SK-N-SH treated with all-trans-retinoic acid at 6 μM for 48 hours (cell line): ENCODE results near the gene AFF1.

Source experiments
- ATAC-seq: fragments of 200-7000 bp; cut with Tn5 transposase; 3 replicates; pipeline ENCODE4 v1.9.1; 2020; ENCODE audit warnings: mild to moderate bottlenecking, moderate library complexity
- ARNTL ChIP-seq: fragments of 450-650 bp; formaldehyde crosslinking; IDR thresholded peaks from 2 replicates; pipeline ENCODE4 v1.5.0; 2020; ENCODE audit warnings: low read depth, mild to moderate bottlenecking, moderate library complexity, borderline replicate concordance
- BACH2 ChIP-seq: fragments of 250-450 bp; sonication (Bioruptor Pico); IDR thresholded peaks from 2 replicates; pipeline ENCODE4 v1.9.0; 2021; ENCODE audit warnings: mild to moderate bottlenecking, borderline replicate concordance
- CREB5 ChIP-seq: fragments of 250-450 bp; sonication (Bioruptor Pico); IDR thresholded peaks from 2 replicates; pipeline ENCODE4 v1.5.1; 2020; ENCODE audit warnings: low read depth, mild to moderate bottlenecking, moderate library complexity
- CSDC2 ChIP-seq: fragments of 250-450 bp; sonication (Bioruptor Pico); IDR thresholded peaks from 2 replicates; pipeline ENCODE4 v1.5.0; 2020; ENCODE audit warnings: mild to moderate bottlenecking, moderate library complexity
- CSRNP3 ChIP-seq: fragments of 250-450 bp; sonication (Bioruptor Pico); IDR thresholded peaks from 2 replicates; pipeline ENCODE4 v1.5.1; 2021; ENCODE audit warnings: mild to moderate bottlenecking, moderate library complexity
- ESRRG ChIP-seq: fragments of 250-450 bp; sonication (Bioruptor Pico); IDR thresholded peaks from 2 replicates; pipeline ENCODE4 v1.6.1; 2021; ENCODE audit warnings: mild to moderate bottlenecking
- GLIS3 ChIP-seq: fragments of 250-450 bp; sonication (Bioruptor Pico); IDR thresholded peaks from 2 replicates; pipeline ENCODE4 v1.5.0; 2020; ENCODE audit warnings: mild to moderate bottlenecking, moderate library complexity
- ISL1 ChIP-seq: fragments of 250-450 bp; sonication (Bioruptor Pico); IDR thresholded peaks from 2 replicates; pipeline ENCODE4 v2.1.2; 2022; ENCODE audit warnings: mild to moderate bottlenecking, moderate library complexity
- OSR1 ChIP-seq: fragments of 250-450 bp; sonication (Bioruptor Pico); IDR thresholded peaks from 2 replicates; pipeline ENCODE4 v1.8.0; 2022; ENCODE audit warnings: moderate library complexity, mild to moderate bottlenecking, inconsistent platforms
- POU6F1 ChIP-seq: fragments of 250-450 bp; sonication (Bioruptor Pico); IDR thresholded peaks from 2 replicates; pipeline ENCODE4 v1.8.0; 2021; ENCODE audit warnings: low read depth, mild to moderate bottlenecking, moderate library complexity, borderline replicate concordance
- PPARA ChIP-seq: fragments of 250-450 bp; sonication (Bioruptor Pico); IDR thresholded peaks from 2 replicates; pipeline ENCODE4 v1.5.0; 2020; ENCODE audit warnings: mild to moderate bottlenecking, borderline replicate concordance
- TCF4 ChIP-seq: fragments of 250-450 bp; sonication (Bioruptor Pico); IDR thresholded peaks from 2 replicates; pipeline ENCODE4 v1.8.0; 2021; ENCODE audit warnings: mild to moderate bottlenecking, moderate library complexity, borderline replicate concordance
- TOX ChIP-seq: fragments of 250-450 bp; sonication (Bioruptor Pico); IDR thresholded peaks from 2 replicates; pipeline ENCODE4 v1.8.0; 2021; ENCODE audit warnings: mild to moderate bottlenecking, moderate library complexity, borderline replicate concordance
- TSHZ2 ChIP-seq: fragments of 250-450 bp; sonication (Bioruptor Pico); IDR thresholded peaks from 2 replicates; pipeline ENCODE4 v1.5.0; 2020; ENCODE audit warnings: mild to moderate bottlenecking, moderate library complexity
- ZC3H10 ChIP-seq: fragments of 250-450 bp; sonication (Bioruptor Pico); IDR thresholded peaks from 2 replicates; pipeline ENCODE4 v1.5.1; 2021; ENCODE audit warnings: mild to moderate bottlenecking, moderate library complexity
- ZFP3 ChIP-seq: fragments of 250-450 bp; sonication (Bioruptor Pico); IDR thresholded peaks from 2 replicates; pipeline ENCODE4 v1.5.0; 2020; ENCODE audit warnings: mild to moderate bottlenecking, moderate library complexity
- ZFP30 ChIP-seq: fragments of 450-650 bp; formaldehyde crosslinking; IDR thresholded peaks from 2 replicates; pipeline ENCODE4 v1.5.0; 2022; ENCODE audit warnings: mild to moderate bottlenecking, moderate library complexity
- ZNF565 ChIP-seq: fragments of 450-650 bp; formaldehyde crosslinking; conservative IDR thresholded peaks from 2 replicates; pipeline ENCODE4 v1.5.0; 2020; ENCODE audit warnings: low read depth, mild to moderate bottlenecking, moderate library complexity
- ZNF70 ChIP-seq: fragments of 450-650 bp; formaldehyde crosslinking; IDR thresholded peaks from 2 replicates; pipeline ENCODE4 v1.5.0; 2020; ENCODE audit warnings: mild to moderate bottlenecking, moderate library complexity
- ZNF8 ChIP-seq: fragments of 450-650 bp; formaldehyde crosslinking; IDR thresholded peaks from 2 replicates; pipeline ENCODE4 v1.5.0; 2020; ENCODE audit warnings: mild to moderate bottlenecking, moderate library complexity
- TF ChIP-seq, protein P1 (sequence below): fragments of 250-450 bp; sonication (Bioruptor Pico); IDR thresholded peaks from 2 replicates; pipeline ENCODE4 v1.8.0; 2020; ENCODE audit warnings: mild to moderate bottlenecking, moderate library complexity, borderline replicate concordance

AFF1 gene

GRCh38 chr4:87153078-87153870, 218.5 kb downstream of the AFF1 start:
- no peak for TF ChIP-seq ESRRG (CRISPR knock-in tag)
- TF ChIP-seq, all 23 proteins: peak for 0
- no peak for ATAC-seq

- no peak for ATAC-seq
- TF ChIP-seq ESRRG (CRISPR knock-in tag) (no peak), ZFP30 (CRISPR knock-in tag) (no peak), PPARA (no peak), ZC3H10 (CRISPR knock-in tag) (no peak), ISL1 (no peak), BACH2 (CRISPR knock-in tag) (no peak), CREB5 (CRISPR knock-in tag) (no peak), OSR1 (CRISPR knock-in tag) (no peak), POU6F1 (CRISPR knock-in tag) (no peak)
- TF ChIP-seq, protein P1, sequence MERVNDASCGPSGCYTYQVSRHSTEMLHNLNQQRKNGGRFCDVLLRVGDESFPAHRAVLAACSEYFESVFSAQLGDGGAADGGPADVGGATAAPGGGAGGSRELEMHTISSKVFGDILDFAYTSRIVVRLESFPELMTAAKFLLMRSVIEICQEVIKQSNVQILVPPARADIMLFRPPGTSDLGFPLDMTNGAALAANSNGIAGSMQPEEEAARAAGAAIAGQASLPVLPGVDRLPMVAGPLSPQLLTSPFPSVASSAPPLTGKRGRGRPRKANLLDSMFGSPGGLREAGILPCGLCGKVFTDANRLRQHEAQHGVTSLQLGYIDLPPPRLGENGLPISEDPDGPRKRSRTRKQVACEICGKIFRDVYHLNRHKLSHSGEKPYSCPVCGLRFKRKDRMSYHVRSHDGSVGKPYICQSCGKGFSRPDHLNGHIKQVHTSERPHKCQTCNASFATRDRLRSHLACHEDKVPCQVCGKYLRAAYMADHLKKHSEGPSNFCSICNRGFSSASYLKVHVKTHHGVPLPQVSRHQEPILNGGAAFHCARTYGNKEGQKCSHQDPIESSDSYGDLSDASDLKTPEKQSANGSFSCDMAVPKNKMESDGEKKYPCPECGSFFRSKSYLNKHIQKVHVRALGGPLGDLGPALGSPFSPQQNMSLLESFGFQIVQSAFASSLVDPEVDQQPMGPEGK (CRISPR knock-in tag): no peak
Measured at GRCh38 chr4:87165892-87166291, 231.1 kb downstream of the AFF1 start.

- ATAC-seq: no peak
- TF ChIP-seq ZFP30 (CRISPR knock-in tag) (no peak), CSDC2 (CRISPR knock-in tag) (no peak), ZNF565 (no peak), CREB5 (CRISPR knock-in tag) (no peak), ZC3H10 (CRISPR knock-in tag) (no peak), POU6F1 (CRISPR knock-in tag) (no peak), ESRRG (CRISPR knock-in tag) (no peak), TSHZ2 (CRISPR knock-in tag) (no peak), ZNF8 (CRISPR knock-in tag) (no peak), ZNF70 (CRISPR knock-in tag) (no peak), PPARA (no peak), OSR1 (CRISPR knock-in tag) (no peak), BACH2 (CRISPR knock-in tag) (no peak), ZFP3 (no peak), TOX (CRISPR knock-in tag) (no peak), CSRNP3 (CRISPR knock-in tag) (no peak), ARNTL (CRISPR knock-in tag) (no peak), TCF4 (CRISPR knock-in tag) (no peak), GLIS3 (CRISPR knock-in tag) (no peak)
Measured at GRCh38 chr4:87166296-87166854, 231.6 kb downstream of the AFF1 start.
